ENCODE results near the gene SLF2. TPM values are rescaled to one million over a fixed set of nuclear protein-coding genes. Genes with fewer than 3 reads are reported as not detected.

SLF2 gene
- total and polyA plus RNA-seq, 2 of the 13 experiments (the other 11 are each of a cell fraction or from before 2014, with no cell fraction given) = 12.2 to 48.1 TPM

DNA sequence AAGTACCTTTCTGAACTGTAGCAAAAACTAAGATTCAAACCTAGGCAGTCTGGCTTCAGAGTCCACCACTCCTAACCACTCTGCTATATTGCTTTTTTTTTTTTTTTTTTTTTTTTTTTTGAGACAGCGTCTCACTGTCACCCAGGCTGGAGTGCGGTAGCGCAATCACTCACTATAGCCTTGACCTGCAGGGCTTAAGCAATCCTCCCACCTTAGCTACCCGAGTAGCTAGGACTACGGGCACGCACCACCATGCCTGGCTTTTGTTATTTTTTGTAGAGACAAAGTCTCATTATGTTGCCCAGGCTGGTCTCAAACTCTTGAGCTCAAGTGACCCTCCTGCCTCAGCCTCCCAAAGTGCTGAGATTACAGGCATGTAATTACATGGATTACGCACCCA is 10.1 kb upstream of the SLF2 start (continued):
- TF ChIP-seq, protein P1, sequence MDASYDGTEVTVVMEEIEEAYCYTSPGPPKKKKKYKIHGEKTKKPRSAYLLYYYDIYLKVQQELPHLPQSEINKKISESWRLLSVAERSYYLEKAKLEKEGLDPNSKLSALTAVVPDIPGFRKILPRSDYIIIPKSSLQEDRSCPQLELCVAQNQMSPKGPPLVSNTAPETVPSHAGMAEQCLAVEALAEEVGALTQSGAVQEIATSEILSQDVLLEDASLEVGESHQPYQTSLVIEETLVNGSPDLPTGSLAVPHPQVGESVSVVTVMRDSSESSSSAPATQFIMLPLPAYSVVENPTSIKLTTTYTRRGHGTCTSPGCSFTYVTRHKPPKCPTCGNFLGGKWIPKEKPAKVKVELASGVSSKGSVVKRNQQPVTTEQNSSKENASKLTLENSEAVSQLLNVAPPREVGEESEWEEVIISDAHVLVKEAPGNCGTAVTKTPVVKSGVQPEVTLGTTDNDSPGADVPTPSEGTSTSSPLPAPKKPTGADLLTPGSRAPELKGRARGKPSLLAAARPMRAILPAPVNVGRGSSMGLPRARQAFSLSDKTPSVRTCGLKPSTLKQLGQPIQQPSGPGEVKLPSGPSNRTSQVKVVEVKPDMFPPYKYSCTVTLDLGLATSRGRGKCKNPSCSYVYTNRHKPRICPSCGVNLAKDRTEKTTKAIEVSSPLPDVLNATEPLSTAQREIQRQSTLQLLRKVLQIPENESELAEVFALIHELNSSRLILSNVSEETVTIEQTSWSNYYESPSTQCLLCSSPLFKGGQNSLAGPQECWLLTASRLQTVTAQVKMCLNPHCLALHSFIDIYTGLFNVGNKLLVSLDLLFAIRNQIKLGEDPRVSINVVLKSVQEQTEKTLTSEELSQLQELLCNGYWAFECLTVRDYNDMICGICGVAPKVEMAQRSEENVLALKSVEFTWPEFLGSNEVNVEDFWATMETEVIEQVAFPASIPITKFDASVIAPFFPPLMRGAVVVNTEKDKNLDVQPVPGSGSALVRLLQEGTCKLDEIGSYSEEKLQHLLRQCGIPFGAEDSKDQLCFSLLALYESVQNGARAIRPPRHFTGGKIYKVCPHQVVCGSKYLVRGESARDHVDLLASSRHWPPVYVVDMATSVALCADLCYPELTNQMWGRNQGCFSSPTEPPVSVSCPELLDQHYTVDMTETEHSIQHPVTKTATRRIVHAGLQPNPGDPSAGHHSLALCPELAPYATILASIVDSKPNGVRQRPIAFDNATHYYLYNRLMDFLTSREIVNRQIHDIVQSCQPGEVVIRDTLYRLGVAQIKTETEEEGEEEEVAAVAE (CRISPR knock-in tag; IDR thresholded peaks at IDR 0.05; ENCODE audit: borderline replicate concordance) = no peak
- TF ChIP-seq, protein P2, sequence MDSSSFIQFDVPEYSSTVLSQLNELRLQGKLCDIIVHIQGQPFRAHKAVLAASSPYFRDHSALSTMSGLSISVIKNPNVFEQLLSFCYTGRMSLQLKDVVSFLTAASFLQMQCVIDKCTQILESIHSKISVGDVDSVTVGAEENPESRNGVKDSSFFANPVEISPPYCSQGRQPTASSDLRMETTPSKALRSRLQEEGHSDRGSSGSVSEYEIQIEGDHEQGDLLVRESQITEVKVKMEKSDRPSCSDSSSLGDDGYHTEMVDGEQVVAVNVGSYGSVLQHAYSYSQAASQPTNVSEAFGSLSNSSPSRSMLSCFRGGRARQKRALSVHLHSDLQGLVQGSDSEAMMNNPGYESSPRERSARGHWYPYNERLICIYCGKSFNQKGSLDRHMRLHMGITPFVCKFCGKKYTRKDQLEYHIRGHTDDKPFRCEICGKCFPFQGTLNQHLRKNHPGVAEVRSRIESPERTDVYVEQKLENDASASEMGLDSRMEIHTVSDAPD (CRISPR knock-in tag; IDR thresholded peaks at IDR 0.05) = no peak
- TF ChIP-seq ZNF773 (CRISPR knock-in tag; IDR thresholded peaks at IDR 0.05; ENCODE audit: borderline replicate concordance) (no peak), ONECUT2 (CRISPR knock-in tag; IDR thresholded peaks at IDR 0.05) (no peak), ZNF850 (CRISPR knock-in tag; conservative IDR thresholded peaks at IDR 0.05) (no peak), ZFP41 (CRISPR knock-in tag; IDR thresholded peaks at IDR 0.05; ENCODE audit: borderline replicate concordance) (no peak), ZNF484 (CRISPR knock-in tag; IDR thresholded peaks at IDR 0.05; ENCODE audit: borderline replicate concordance, low read depth) (no peak), ZNF772 (CRISPR knock-in tag; IDR thresholded peaks at IDR 0.05) (no peak), NONO (IDR thresholded peaks at IDR 0.05) (no peak), NONO (CRISPR knock-in tag; conservative IDR thresholded peaks at IDR 0.05) (no peak), FOXC1 (CRISPR knock-in tag; IDR thresholded peaks at IDR 0.05; ENCODE audit: borderline replicate concordance) (no peak)
- TF ChIP-seq, protein P3, sequence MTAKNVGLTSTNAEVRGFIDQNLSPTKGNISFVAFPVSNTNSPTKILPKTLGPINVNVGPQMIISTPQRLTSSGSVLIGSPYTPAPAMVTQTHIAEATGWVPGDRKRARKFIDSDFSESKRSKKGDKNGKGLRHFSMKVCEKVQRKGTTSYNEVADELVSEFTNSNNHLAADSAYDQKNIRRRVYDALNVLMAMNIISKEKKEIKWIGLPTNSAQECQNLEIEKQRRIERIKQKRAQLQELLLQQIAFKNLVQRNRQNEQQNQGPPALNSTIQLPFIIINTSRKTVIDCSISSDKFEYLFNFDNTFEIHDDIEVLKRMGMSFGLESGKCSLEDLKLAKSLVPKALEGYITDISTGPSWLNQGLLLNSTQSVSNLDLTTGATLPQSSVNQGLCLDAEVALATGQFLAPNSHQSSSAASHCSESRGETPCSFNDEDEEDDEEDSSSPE (CRISPR knock-in tag; IDR thresholded peaks at IDR 0.05) = no peak
- TF ChIP-seq, protein P4, sequence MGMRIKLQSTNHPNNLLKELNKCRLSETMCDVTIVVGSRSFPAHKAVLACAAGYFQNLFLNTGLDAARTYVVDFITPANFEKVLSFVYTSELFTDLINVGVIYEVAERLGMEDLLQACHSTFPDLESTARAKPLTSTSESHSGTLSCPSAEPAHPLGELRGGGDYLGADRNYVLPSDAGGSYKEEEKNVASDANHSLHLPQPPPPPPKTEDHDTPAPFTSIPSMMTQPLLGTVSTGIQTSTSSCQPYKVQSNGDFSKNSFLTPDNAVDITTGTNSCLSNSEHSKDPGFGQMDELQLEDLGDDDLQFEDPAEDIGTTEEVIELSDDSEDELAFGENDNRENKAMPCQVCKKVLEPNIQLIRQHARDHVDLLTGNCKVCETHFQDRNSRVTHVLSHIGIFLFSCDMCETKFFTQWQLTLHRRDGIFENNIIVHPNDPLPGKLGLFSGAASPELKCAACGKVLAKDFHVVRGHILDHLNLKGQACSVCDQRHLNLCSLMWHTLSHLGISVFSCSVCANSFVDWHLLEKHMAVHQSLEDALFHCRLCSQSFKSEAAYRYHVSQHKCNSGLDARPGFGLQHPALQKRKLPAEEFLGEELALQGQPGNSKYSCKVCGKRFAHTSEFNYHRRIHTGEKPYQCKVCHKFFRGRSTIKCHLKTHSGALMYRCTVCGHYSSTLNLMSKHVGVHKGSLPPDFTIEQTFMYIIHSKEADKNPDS (CRISPR knock-in tag; IDR thresholded peaks at IDR 0.05) = no peak
- TF ChIP-seq, protein P5, sequence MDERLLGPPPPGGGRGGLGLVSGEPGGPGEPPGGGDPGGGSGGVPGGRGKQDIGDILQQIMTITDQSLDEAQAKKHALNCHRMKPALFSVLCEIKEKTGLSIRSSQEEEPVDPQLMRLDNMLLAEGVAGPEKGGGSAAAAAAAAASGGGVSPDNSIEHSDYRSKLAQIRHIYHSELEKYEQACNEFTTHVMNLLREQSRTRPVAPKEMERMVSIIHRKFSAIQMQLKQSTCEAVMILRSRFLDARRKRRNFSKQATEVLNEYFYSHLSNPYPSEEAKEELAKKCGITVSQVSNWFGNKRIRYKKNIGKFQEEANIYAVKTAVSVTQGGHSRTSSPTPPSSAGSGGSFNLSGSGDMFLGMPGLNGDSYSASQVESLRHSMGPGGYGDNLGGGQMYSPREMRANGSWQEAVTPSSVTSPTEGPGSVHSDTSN (CRISPR knock-in tag; IDR thresholded peaks at IDR 0.05) = no peak
- TF ChIP-seq, protein P6, sequence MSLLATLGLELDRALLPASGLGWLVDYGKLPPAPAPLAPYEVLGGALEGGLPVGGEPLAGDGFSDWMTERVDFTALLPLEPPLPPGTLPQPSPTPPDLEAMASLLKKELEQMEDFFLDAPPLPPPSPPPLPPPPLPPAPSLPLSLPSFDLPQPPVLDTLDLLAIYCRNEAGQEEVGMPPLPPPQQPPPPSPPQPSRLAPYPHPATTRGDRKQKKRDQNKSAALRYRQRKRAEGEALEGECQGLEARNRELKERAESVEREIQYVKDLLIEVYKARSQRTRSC (CRISPR knock-in tag; IDR thresholded peaks at IDR 0.05; ENCODE audit: low read depth) = no peak
- TF ChIP-seq, protein P7, sequence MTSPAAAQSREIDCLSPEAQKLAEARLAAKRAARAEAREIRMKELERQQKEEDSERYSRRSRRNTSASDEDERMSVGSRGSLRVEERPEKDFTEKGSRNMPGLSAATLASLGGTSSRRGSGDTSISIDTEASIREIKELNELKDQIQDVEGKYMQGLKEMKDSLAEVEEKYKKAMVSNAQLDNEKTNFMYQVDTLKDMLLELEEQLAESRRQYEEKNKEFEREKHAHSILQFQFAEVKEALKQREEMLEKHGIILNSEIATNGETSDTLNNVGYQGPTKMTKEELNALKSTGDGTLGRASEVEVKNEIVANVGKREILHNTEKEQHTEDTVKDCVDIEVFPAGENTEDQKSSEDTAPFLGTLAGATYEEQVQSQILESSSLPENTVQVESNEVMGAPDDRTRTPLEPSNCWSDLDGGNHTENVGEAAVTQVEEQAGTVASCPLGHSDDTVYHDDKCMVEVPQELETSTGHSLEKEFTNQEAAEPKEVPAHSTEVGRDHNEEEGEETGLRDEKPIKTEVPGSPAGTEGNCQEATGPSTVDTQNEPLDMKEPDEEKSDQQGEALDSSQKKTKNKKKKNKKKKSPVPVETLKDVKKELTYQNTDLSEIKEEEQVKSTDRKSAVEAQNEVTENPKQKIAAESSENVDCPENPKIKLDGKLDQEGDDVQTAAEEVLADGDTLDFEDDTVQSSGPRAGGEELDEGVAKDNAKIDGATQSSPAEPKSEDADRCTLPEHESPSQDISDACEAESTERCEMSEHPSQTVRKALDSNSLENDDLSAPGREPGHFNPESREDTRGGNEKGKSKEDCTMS (CRISPR knock-in tag; conservative IDR thresholded peaks at IDR 0.05) = no peak

All from HepG2 (cell line).